Neural progenitor cell (in vitro differentiated cells): ENCODE results near the gene HSD17B2. TPM values are rescaled to one million over a fixed set of nuclear protein-coding genes. Genes with fewer than 3 reads are reported as not detected.

Source experiments
- DNase-seq: peaks from one replicate; pipeline ENCODE4 v3.0.0-alpha.2; 2016; ENCODE audit warnings: low spot score
- H2AFZ ChIP-seq: fragments of 200-600 bp; sonication (generic); replicated peaks from 2 replicates; pipeline ENCODE4 v1.6.1; 2016; ENCODE audit warnings: antibody characterized with exemption
- H3F3A ChIP-seq: fragments of 200-600 bp; sonication (generic); 2 replicates; pipeline ENCODE4 v1.6.1; 2016; ENCODE audit warnings: antibody characterized with exemption, low read depth
- H3K27ac ChIP-seq: fragments of 200-600 bp; sonication (generic); 2 replicates; pipeline ENCODE4 v1.5.1; 2016; ENCODE audit warnings: mild to moderate bottlenecking
- H3K27me3 ChIP-seq: fragments of 200-600 bp; sonication (generic); 2 replicates; pipeline ENCODE4 v1.6.1; 2016; ENCODE audit warnings: mild to moderate bottlenecking, moderate library complexity
- H3K36me3 ChIP-seq: fragments of 200-600 bp; sonication (generic); 2 replicates; pipeline ENCODE4 v1.5.1; 2016
- H3K4me1 ChIP-seq: fragments of 200-600 bp; sonication (generic); 2 replicates; pipeline ENCODE4 v1.6.1; 2016; ENCODE audit warnings: mixed run types
- H3K4me2 ChIP-seq: fragments of 200-600 bp; sonication (generic); 2 replicates; pipeline ENCODE4 v1.6.1; 2016
- H3K4me3 ChIP-seq: fragments of 200-600 bp; sonication (generic); 2 replicates; pipeline ENCODE4 v1.5.1; 2016
- H3K79me2 ChIP-seq: fragments of 200-600 bp; sonication (generic); 2 replicates; pipeline ENCODE4 v1.6.1; 2016; ENCODE audit warnings: low read depth
- H3K9ac ChIP-seq: fragments of 200-600 bp; sonication (generic); 2 replicates; pipeline ENCODE4 v1.6.1; 2016
- H3K9me3 ChIP-seq: fragments of 200-600 bp; sonication (generic); 2 replicates; pipeline ENCODE4 v1.5.1; 2016; ENCODE audit warnings: low read depth
- H4K20me1 ChIP-seq: fragments of 200-600 bp; sonication (generic); 2 replicates; pipeline ENCODE4 v1.6.1; 2016; ENCODE audit warnings: low read depth
- H3K27ac Mint-ChIP-seq: 3 replicates; pipeline ENCODE4 v1.8.0; 2021; ENCODE audit warnings: mixed read lengths
- H3K27me3 Mint-ChIP-seq: 2 replicates; pipeline ENCODE4 v1.8.0; 2022; ENCODE audit warnings: low read depth, mild to moderate bottlenecking, inconsistent platforms, moderate library complexity, mixed read lengths; ENCODE audit not compliant: insufficient read depth
- H3K36me3 Mint-ChIP-seq: 3 replicates; pipeline ENCODE4 v1.8.0; 2021; ENCODE audit warnings: mixed read lengths
- H3K4me1 Mint-ChIP-seq: 3 replicates; pipeline ENCODE4 v1.8.0; 2021; ENCODE audit warnings: mixed read lengths
- H3K4me3 Mint-ChIP-seq: 3 replicates; pipeline ENCODE4 v1.8.0; 2021; ENCODE audit warnings: mild to moderate bottlenecking, moderate library complexity, mixed read lengths
- H3K9me3 Mint-ChIP-seq: 3 replicates; pipeline ENCODE4 v1.8.0; 2020; ENCODE audit warnings: mixed read lengths
- CTCF ChIP-seq: fragments of 200-600 bp; sonication (generic); IDR thresholded peaks from 2 replicates; pipeline ENCODE4 v1.5.1; 2017; ENCODE audit warnings: antibody characterized with exemption, mild to moderate bottlenecking
- EZH2 ChIP-seq: fragments of 200-600 bp; sonication (generic); IDR thresholded peaks from 2 replicates; pipeline ENCODE4 v1.6.1; 2017; ENCODE audit warnings: antibody characterized with exemption, mild to moderate bottlenecking, moderate library complexity
- EZH2phosphoT487 ChIP-seq: fragments of 200-600 bp; sonication (generic); IDR thresholded peaks from 2 replicates; pipeline ENCODE4 v1.6.1; 2017; ENCODE audit warnings: antibody characterized with exemption
- total RNA-seq: library from RNA; depleted of rRNA; stranded (reverse); fragments of >200 nt; gene quantifications from 2 replicates; pipeline ENCODE4 v1.2.3, GENCODE V29; 2015; ENCODE audit warnings: low replicate concordance

HSD17B2 gene
- total RNA-seq, 1 donor from 2014 or later: not detected

- Histone ChIP-seq H3K27ac (no peak overlapping the region), H2AFZ (no peak overlapping the region), H3K27me3 (no peaks in the 10 kb centered on the region), H3K36me3 (no peaks in the 10 kb centered on the region), H3F3A (no peaks in the 10 kb centered on the region), H3K79me2 (no peaks in the 10 kb centered on the region), H3K9ac (no peak overlapping the region), H3K4me2 (no peak overlapping the region), H3K4me1 (no peaks in the 10 kb centered on the region), H3K9me3 (no peaks in the 10 kb centered on the region), H3K4me3 (no peak overlapping the region), H4K20me1 (no peaks in the 10 kb centered on the region)
- no peak for DNase-seq
- no peak overlapping the region for H3K27ac Mint-ChIP-seq
- peaks cover 16% of the 10 kb centered on the region for H3K9me3 Mint-ChIP-seq
- TF ChIP-seq EZH2 (no peak), EZH2phosphoT487 (no peak), CTCF (no peak)
- H3K36me3 Mint-ChIP-seq: no peaks in the 10 kb centered on the region
- H3K4me3 Mint-ChIP-seq: no peak overlapping the region
- H3K4me1 Mint-ChIP-seq: no peaks in the 10 kb centered on the region
- peaks cover 2% of the 10 kb centered on the region for H3K27me3 Mint-ChIP-seq
Observed at GRCh38 chr16:82023206-82023605, 11.8 kb upstream of the HSD17B2 start.

- no peak overlapping the region for H3K27ac Mint-ChIP-seq
- Histone ChIP-seq H2AFZ (no peak overlapping the region), H3K9ac (no peak overlapping the region), H3F3A (no peaks in the 10 kb centered on the region), H3K9me3 (no peaks in the 10 kb centered on the region), H3K27ac (no peak overlapping the region), H3K4me2 (no peak overlapping the region), H3K4me3 (no peak overlapping the region), H3K4me1 (no peaks in the 10 kb centered on the region), H3K36me3 (no peaks in the 10 kb centered on the region), H3K79me2 (no peaks in the 10 kb centered on the region), H3K27me3 (no peaks in the 10 kb centered on the region), H4K20me1 (no peaks in the 10 kb centered on the region)
- TF ChIP-seq CTCF (no peak), EZH2phosphoT487 (no peak), EZH2 (no peak)
- no peaks in the 10 kb centered on the region for H3K36me3 Mint-ChIP-seq
- no peaks in the 10 kb centered on the region for H3K4me1 Mint-ChIP-seq
- peaks cover 16% of the 10 kb centered on the region for H3K9me3 Mint-ChIP-seq
- no peaks in the 10 kb centered on the region for H3K27me3 Mint-ChIP-seq
- no peak overlapping the region for H3K4me3 Mint-ChIP-seq
- DNase-seq: no peak
Observed at GRCh38 chr16:82024316-82024715, 10.7 kb upstream of the HSD17B2 start.

- Histone ChIP-seq H3K27me3 (no peaks in the 10 kb centered on the region), H3K27ac (no peak overlapping the region), H3K4me2 (no peak overlapping the region), H2AFZ (no peak overlapping the region), H3K9me3 (no peaks in the 10 kb centered on the region), H3K4me3 (no peak overlapping the region), H3K36me3 (no peaks in the 10 kb centered on the region), H3K4me1 (no peaks in the 10 kb centered on the region), H3K79me2 (no peaks in the 10 kb centered on the region), H4K20me1 (no peaks in the 10 kb centered on the region), H3K9ac (no peak overlapping the region), H3F3A (no peaks in the 10 kb centered on the region)
- TF ChIP-seq EZH2phosphoT487: no peak
- no peak for TF ChIP-seq CTCF
- no peak for TF ChIP-seq EZH2
- Mint-ChIP-seq H3K27me3 (no peaks in the 10 kb centered on the region), H3K27ac (no peak overlapping the region), H3K4me1 (no peaks in the 10 kb centered on the region), H3K9me3 (peaks cover 16% of the 10 kb centered on the region), H3K4me3 (no peak overlapping the region), H3K36me3 (no peaks in the 10 kb centered on the region)
- DNase-seq: no peak
Observed at GRCh38 chr16:82024883-82025282, 10.2 kb upstream of the HSD17B2 start.
